DND-41 (cell line): ENCODE results near the gene KRT2.

Experiments
- ATAC-seq: fragments of 200-7000 bp; cut with Tn5 transposase; 3 replicates; pipeline ENCODE4 v1.9.1; 2021; ENCODE audit warnings: low read depth; ENCODE audit not compliant: insufficient read depth
- DNase-seq: peaks from one replicate; pipeline ENCODE4 v3.0.0-alpha.2; 2020
- H2AFZ ChIP-seq: 2 replicates; pipeline ENCODE4 v1.6.0; 2012; ENCODE audit warnings: low read depth, low read length
- H3K27ac ChIP-seq: 2 replicates; pipeline ENCODE4 v1.5.1; 2012; ENCODE audit warnings: low read length, inconsistent platforms
- H3K27me3 ChIP-seq: fragments of 200-600 bp; sonication (generic); 2 replicates; pipeline ENCODE4 v1.6.0; 2012; ENCODE audit warnings: low read length, mild to moderate bottlenecking, inconsistent platforms; ENCODE audit not compliant: insufficient read depth, poor library complexity
- H3K36me3 ChIP-seq: 2 replicates; pipeline ENCODE4 v1.5.1; 2012; ENCODE audit warnings: low read length, inconsistent platforms; ENCODE audit not compliant: insufficient read depth
- H3K4me1 ChIP-seq: 2 replicates; pipeline ENCODE4 v1.5.1; 2012; ENCODE audit warnings: mild to moderate bottlenecking, low read length; ENCODE audit not compliant: insufficient read depth
- H3K4me2 ChIP-seq: 2 replicates; pipeline ENCODE4 v1.6.0; 2012; ENCODE audit warnings: mild to moderate bottlenecking, moderate library complexity, low read length, inconsistent platforms; ENCODE audit not compliant: insufficient read depth
- H3K4me3 ChIP-seq, 2 experiments: fragments of 200-600 bp in 1 of 2; shearing (Covaris generic) in 1 of 2; 2 replicates each; pipeline ENCODE4 v1.5.1; 2012 to 2016; ENCODE audit warnings: inconsistent platforms in 2 of 2, low read length in 2 of 2, mild to moderate bottlenecking in 2 of 2, low read depth in 1 of 2, moderate library complexity in 1 of 2
- H3K79me2 ChIP-seq: 2 replicates; pipeline ENCODE4 v1.6.0; 2012; ENCODE audit warnings: low read length, inconsistent platforms; ENCODE audit not compliant: insufficient read depth
- H3K9ac ChIP-seq: 2 replicates; pipeline ENCODE4 v1.6.0; 2012; ENCODE audit warnings: low read depth, mild to moderate bottlenecking, inconsistent platforms, low read length, moderate library complexity
- H3K9me3 ChIP-seq: 2 replicates; pipeline ENCODE4 v1.5.1; 2012; ENCODE audit warnings: low read length, moderate library complexity, mild to moderate bottlenecking, inconsistent platforms; ENCODE audit not compliant: insufficient read depth, severe bottlenecking
- H4K20me1 ChIP-seq: 2 replicates; pipeline ENCODE4 v1.6.0; 2012; ENCODE audit warnings: low read length; ENCODE audit not compliant: insufficient read depth
- CTCF ChIP-seq: IDR thresholded peaks from 2 replicates; pipeline ENCODE4 v1.5.1; 2012; ENCODE audit warnings: borderline replicate concordance, low read length, moderate library complexity, mild to moderate bottlenecking; ENCODE audit not compliant: poor library complexity, severe bottlenecking; ENCODE audit errors: extremely low read depth
- EZH2 ChIP-seq: IDR thresholded peaks from 3 replicates; pipeline ENCODE4 v1.6.1; 2012; ENCODE audit warnings: borderline replicate concordance, low read depth, mild to moderate bottlenecking, moderate library complexity, low read length, inconsistent platforms; ENCODE audit not compliant: severe bottlenecking

Gene KRT2

GRCh38 chr12:52657250-52657902, 5.4 kb upstream of the KRT2 start:
- Histone ChIP-seq H3K4me3 (no peak overlapping the region), H3K79me2 (no peaks in the 10 kb centered on the region), H3K4me2 (no peak overlapping the region), H3K27ac (no peak overlapping the region), H4K20me1 (no peaks in the 10 kb centered on the region), H3K4me1 (no peaks in the 10 kb centered on the region), H3K36me3 (no peaks in the 10 kb centered on the region), H3K27me3 (peaks cover 19% of the 10 kb centered on the region), H2AFZ (no peak overlapping the region), H3K9me3 (no peaks in the 10 kb centered on the region), H3K9ac (no peak overlapping the region)
- no peak for DNase-seq
- TF ChIP-seq CTCF (no peak), EZH2 (no peak)
- no peak for ATAC-seq

GRCh38 chr12:52656616-52657015, 4.6 kb upstream of the KRT2 start:
- Histone ChIP-seq H3K79me2 (no peaks in the 10 kb centered on the region), H2AFZ (no peak overlapping the region), H3K4me1 (no peaks in the 10 kb centered on the region), H3K9ac (no peak overlapping the region), H3K27me3 (peaks cover 13% of the 10 kb centered on the region), H3K9me3 (no peaks in the 10 kb centered on the region), H3K36me3 (no peaks in the 10 kb centered on the region), H3K4me3 (no peak overlapping the region), H3K27ac (no peak overlapping the region), H4K20me1 (no peaks in the 10 kb centered on the region), H3K4me2 (no peak overlapping the region)
- ATAC-seq (no peak), DNase-seq (no peak)
- TF ChIP-seq CTCF (no peak), EZH2 (no peak)

GRCh38 chr12:52655720-52656124, 3.7 kb upstream of the KRT2 start:
- peaks cover 13% of the 10 kb centered on the region for H3K27me3 ChIP-seq
- H3K9me3 ChIP-seq: no peaks in the 10 kb centered on the region
- H3K4me1 ChIP-seq: no peaks in the 10 kb centered on the region
- no peak overlapping the region for H2AFZ ChIP-seq
- TF ChIP-seq EZH2 (no peak), CTCF (no peak)
- H4K20me1 ChIP-seq: no peaks in the 10 kb centered on the region
- no peak overlapping the region for H3K9ac ChIP-seq
- no peaks in the 10 kb centered on the region for H3K79me2 ChIP-seq
- H3K36me3 ChIP-seq: no peaks in the 10 kb centered on the region
- no peak overlapping the region for H3K27ac ChIP-seq
- H3K4me3 ChIP-seq: no peak overlapping the region
- DNase-seq (no peak), ATAC-seq (no peak)
- H3K4me2 ChIP-seq: no peak overlapping the region
